T47D (cell line): ENCODE data around the gene MED15.
"Not testable (repeated sequence)": the region's sequence is repeated elsewhere in the genome, so short reads cannot be mapped to it uniquely, and the experiment has no call there.

Source experiments
- DNase-seq, 2 experiments: peaks; one replicate each; pipeline versions ENCODE4 v3.0.0 to v3.0.0-alpha.2; 2011 to 2012; ENCODE audit warnings: low read depth in 1 of 2, low spot score in 1 of 2
- JUND ChIP-seq: IDR thresholded peaks from 2 replicates; pipeline ENCODE4 v1.6.1; 2012; ENCODE audit warnings: low read depth
- in situ Hi-C: cut with HindIII; loops from 2 replicates; pipeline ENCODE4 v1.10.0; 2016; ENCODE audit warnings: low sequenced_read_pairs, low pct_unique_long_range_greater_than_20kb

MED15 gene

GRCh38 chr22:20490183-20490940, 17.0 kb upstream of the MED15 start:
- DNase-seq, result no peak
- in situ Hi-C loops, result no loop called here
- no peak for TF ChIP-seq JUND

DNA sequence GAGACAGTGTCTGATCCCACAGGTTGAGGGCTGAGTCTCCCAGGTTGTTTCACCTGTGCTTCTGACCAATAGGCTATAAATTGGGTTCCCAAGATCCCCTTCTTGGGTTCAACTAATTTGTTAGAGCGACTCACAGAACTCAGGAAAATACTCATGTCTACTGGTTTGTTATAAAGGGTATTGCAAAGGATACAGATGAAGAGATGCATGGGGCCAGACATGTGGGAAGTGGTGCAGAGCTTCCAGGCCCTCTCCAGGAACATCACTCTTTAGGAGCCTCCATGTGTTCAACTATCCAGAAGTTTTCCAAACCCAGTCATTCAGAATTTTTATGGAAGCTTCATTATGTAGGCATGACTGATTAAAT, 16.5 kb upstream of the MED15 start:
- no peak for DNase-seq
- TF ChIP-seq JUND, result no peak
- in situ Hi-C loops, result no loop called here

- DNase-seq, result no peak
- no peak for TF ChIP-seq JUND
- in situ Hi-C loops, result no loop called here
These were observed 16.1 kb upstream of the MED15 start for GRCh38 chr22:20491346-20491745.

- peak; percentile 36 to 58 for DNase-seq
- in situ Hi-C loops, result no loop called here
- TF ChIP-seq JUND, result no peak
These were observed 12.2 kb upstream of the MED15 start, which contains the start of gene KLHL22 for GRCh38 chr22:20494978-20495860. TSS of gene KLHL22 (minus strand) at chr22:20495795. CDS start at chr22:20489211, 6,584 bp downstream.

DNA sequence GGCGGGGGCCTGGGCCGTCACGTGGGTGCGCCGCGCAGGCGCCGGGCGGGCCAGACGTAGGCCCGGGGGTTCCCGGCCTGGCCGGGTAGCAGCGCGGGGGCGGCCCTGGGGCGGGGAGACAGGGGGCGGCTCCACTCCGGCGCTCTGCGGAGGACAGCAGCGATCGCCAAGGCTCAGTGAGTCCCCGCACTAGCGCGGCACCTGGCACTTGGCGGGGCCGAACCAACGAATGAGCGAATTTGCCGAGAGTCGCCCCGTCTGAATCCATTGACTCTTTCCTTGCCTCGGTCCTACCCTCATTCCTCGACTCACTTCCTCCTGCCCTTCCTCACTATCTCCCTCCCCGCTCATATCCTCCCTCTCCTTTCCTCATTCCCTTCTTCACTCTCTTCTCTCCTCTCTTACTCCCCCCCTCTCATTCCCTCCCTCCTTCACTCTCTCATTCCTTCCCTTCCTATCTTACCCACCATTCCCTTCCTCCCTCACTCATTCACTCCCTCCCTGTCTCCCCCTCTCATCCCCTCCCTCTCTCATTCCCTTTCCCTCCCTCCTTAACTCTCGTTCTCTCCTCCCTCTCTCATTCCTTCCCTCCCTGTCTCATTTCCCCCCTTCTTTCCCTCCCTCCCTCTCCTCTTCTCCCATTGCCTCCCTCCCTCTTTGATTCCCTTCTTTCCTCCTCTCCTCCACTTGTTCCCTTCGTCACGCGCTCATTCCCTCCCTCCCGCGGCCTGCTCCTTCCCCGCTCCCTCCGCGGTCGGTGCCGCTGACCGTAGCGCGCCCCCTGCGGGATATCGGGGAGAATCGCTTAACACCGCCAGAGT, 11.3 kb upstream of the MED15 start:
- no peak for TF ChIP-seq JUND
- DNase-seq, result peak; percentile 82 to 91
- in situ Hi-C loops, result no loop called here

- TF ChIP-seq JUND, result no peak
- DNase-seq, result no peak
- in situ Hi-C loops, result no loop called here
These were observed 10.0 kb upstream of the MED15 start for GRCh38 chr22:20497426-20497825.

- TF ChIP-seq JUND, result no peak
- DNase-seq, result no peak
- in situ Hi-C loops, result no loop called here
These were observed 8.5 kb upstream of the MED15 start for GRCh38 chr22:20498913-20499312.

- in situ Hi-C loops, result no loop called here
- no peak for DNase-seq
- no peak for TF ChIP-seq JUND
These were observed 7.6 kb upstream of the MED15 start for GRCh38 chr22:20499769-20500168.

GRCh38 chr22:20503816-20504215, 3.6 kb upstream of the MED15 start:
- TF ChIP-seq JUND, result no peak
- in situ Hi-C loops, result no loop called here
- DNase-seq, result no peak

DNA sequence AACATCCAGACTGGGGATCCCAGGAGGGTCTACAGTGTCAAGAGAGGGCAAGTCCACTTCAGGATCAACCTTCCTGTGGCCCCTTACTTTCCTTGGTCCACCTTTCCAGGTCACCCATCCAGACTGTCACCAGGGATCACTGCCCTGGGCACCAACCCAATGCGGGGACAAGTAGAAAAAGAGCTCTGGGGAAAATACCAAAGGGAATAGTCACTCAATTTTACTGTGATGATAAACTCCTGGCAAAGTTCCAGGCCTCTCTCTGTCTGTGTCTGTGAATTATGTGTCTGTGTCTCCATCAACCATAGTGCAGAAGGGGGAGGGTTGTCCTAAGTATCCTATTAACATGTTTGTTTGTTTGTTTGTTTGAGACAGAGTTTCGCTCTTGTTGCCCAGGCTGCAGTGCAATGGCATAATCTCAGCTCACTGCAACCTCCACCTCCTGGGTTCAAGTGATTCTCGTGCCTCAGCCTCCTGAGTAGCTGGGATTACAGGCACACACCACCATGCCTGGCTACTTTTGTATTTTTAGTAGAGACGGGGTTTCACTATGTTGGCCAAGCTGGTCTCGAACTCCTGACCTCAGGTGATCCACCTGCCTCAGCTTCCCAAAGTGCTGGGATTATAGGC, 3.0 kb upstream of the MED15 start:
- DNase-seq, result peak in 1 of 2 experiments; percentile 46
- in situ Hi-C loops, result not testable (repeated sequence)

GRCh38 chr22:20506543-20507252, 712 bp upstream of the MED15 start:
- in situ Hi-C loops, result no loop called here
- TF ChIP-seq JUND, result no peak
- DNase-seq, result no peak

DNA sequence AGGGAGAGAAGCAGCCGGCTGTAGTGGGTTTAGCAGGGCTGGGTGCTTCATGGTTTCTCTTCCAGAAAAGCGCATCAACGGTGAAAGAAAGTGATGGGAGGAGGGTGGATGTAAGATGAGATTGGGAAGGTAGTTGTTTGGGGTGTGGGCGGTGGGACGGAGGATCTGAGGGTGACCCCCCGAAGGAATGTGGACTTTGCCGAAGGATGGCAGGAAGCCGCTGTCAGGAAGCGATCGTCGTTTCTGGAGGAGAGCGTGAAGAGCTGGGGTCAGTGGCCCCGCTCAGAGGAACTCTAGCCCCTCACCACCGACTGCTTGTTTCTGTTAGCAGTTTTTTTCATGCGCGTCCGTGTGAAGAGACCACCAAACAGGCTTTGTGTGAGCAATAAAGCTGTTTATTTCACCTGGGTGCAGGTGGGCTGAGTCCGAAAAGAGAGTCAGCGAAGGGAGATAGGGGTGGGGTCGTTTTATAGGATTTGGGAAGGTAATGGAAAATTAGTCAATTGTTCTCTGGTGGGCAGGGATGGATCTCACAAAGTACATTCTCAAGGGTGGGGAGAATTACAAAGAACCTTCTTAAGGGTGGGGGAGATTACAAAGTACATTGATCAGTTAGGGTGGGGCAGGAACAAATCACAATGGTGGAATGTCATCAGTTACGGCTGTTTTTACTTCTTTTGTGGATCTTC, 801 bp downstream of the MED15 start:
- DNase-seq, in situ Hi-C loops: not testable (repeated sequence)
